GM12878 (cell line): ENCODE data around the gene RESP18. TPM values are rescaled to one million over a fixed set of nuclear protein-coding genes. Genes with fewer than 3 reads are reported as not detected.

Experiments used
- ASH2L ChIP-seq: fragments of 300-600, 200-600 bp; sonication (generic); IDR thresholded peaks from 2 replicates; pipeline ENCODE4 v1.6.1; 2017; ENCODE audit warnings: low read depth, mild to moderate bottlenecking, borderline replicate concordance
- BRCA1 ChIP-seq: IDR thresholded peaks from 2 replicates; pipeline ENCODE4 v1.6.1; 2011; ENCODE audit warnings: low read depth, low read length, improper control_type of control experiment
- CBX5 ChIP-seq: sonication (generic); IDR thresholded peaks from 2 replicates; pipeline ENCODE4 v1.6.1; 2016; ENCODE audit warnings: low read depth, moderate library complexity, mild to moderate bottlenecking, inconsistent platforms
- ETV6 ChIP-seq, 2 experiments: fragments of 450-650 bp in 1 of 2; IDR thresholded peaks in 1 of 2; conservative IDR thresholded peaks in 1 of 2; 2 replicates each; pipeline ENCODE4 v1.6.1; 2014; ENCODE audit warnings: antibody characterized with exemption in 1 of 2, borderline replicate concordance in 1 of 2, low read depth in 1 of 2, mild to moderate bottlenecking in 1 of 2, moderate library complexity in 1 of 2
- HDAC6 ChIP-seq: fragments of 200-600 bp; sonication (generic); IDR thresholded peaks from one replicate; pipeline ENCODE4 v1.8.0; 2017; ENCODE audit warnings: antibody characterized with exemption; ENCODE audit not compliant: unreplicated experiment
- MTA3 ChIP-seq: IDR thresholded peaks from 2 replicates; pipeline ENCODE4 v1.6.1; 2012; ENCODE audit warnings: low read length, inconsistent platforms, borderline replicate concordance
- RCOR1 ChIP-seq: conservative IDR thresholded peaks from 2 replicates; pipeline ENCODE4 v1.6.1; 2012; ENCODE audit warnings: low read depth, low read length, improper control_type of control experiment
- SIX5 ChIP-seq: IDR thresholded peaks from 2 replicates; pipeline ENCODE4 v1.6.1; 2011; ENCODE audit warnings: mild to moderate bottlenecking, low read depth, low read length, moderate library complexity; ENCODE audit not compliant: severe bottlenecking
- ZNF207 ChIP-seq: fragments of 450-650 bp; IDR thresholded peaks from 2 replicates; pipeline ENCODE4 v1.6.1; 2014; ENCODE audit warnings: antibody characterized with exemption, mild to moderate bottlenecking, borderline replicate concordance
- ZNF622 ChIP-seq: fragments of 450-650 bp; IDR thresholded peaks from 2 replicates; pipeline ENCODE4 v1.6.1; 2017; ENCODE audit warnings: mild to moderate bottlenecking, inconsistent platforms
- polyA plus RNA-seq, 11 experiments: library from polyadenylated mRNA; depleted of rRNA in 4 of 11; unstranded in 6 of 11; stranded (reverse) in 5 of 11; fragments of >200 nt; fragmentation: Nextera tagmentation in 4 of 11; fragmentation: Illumina TruSeq in 1 of 11; extraction: Ambion mirVana in 4 of 11; extraction: Trizol in 1 of 11; gene quantifications; 1 replicate in 1 of 11; 2 replicates in 10 of 11; pipeline versions ENCODE4 v1.2.1 to v1.2.3, GENCODE V29; 2011 to 2016; ENCODE audit warnings: inconsistent platforms in 2 of 11, missing spikeins in 2 of 11, low read depth in 1 of 11
- total RNA-seq, 4 experiments: library from RNA; depleted of rRNA in 3 of 4; stranded (reverse); fragments of >200 nt in 3 of 4; fragmentation: Illumina TruSeq in 1 of 4; extraction: Trizol in 1 of 4; gene quantifications; 2 replicates each; pipeline versions ENCODE4 v1.2.1 to v1.2.3, GENCODE V29; 2013 to 2021
- TF ChIP-seq, protein P1 (sequence below): fragments of 450-650 bp; IDR thresholded peaks from 2 replicates; pipeline ENCODE4 v1.6.1; 2017; ENCODE audit warnings: mild to moderate bottlenecking, moderate library complexity
- TF ChIP-seq, protein P2 (sequence below): fragments of 450-650 bp; conservative IDR thresholded peaks from 2 replicates; pipeline ENCODE4 v1.6.1; 2017; ENCODE audit warnings: mild to moderate bottlenecking, moderate library complexity
- TF ChIP-seq, protein P3 (sequence below): fragments of 450-650 bp; IDR thresholded peaks from 2 replicates; pipeline ENCODE4 v1.6.1; 2016; ENCODE audit warnings: mild to moderate bottlenecking
- TF ChIP-seq, protein P4 (sequence below): fragments of 450-650 bp; formaldehyde crosslinking; IDR thresholded peaks from 2 replicates; pipeline ENCODE4 v1.4.0; 2022; ENCODE audit warnings: mild to moderate bottlenecking, moderate library complexity

RESP18 gene
- total and polyA plus RNA-seq, 10 of the 15 experiments (the other 5 are each of a cell fraction or from before 2014, with no cell fraction given): not detected

DNA sequence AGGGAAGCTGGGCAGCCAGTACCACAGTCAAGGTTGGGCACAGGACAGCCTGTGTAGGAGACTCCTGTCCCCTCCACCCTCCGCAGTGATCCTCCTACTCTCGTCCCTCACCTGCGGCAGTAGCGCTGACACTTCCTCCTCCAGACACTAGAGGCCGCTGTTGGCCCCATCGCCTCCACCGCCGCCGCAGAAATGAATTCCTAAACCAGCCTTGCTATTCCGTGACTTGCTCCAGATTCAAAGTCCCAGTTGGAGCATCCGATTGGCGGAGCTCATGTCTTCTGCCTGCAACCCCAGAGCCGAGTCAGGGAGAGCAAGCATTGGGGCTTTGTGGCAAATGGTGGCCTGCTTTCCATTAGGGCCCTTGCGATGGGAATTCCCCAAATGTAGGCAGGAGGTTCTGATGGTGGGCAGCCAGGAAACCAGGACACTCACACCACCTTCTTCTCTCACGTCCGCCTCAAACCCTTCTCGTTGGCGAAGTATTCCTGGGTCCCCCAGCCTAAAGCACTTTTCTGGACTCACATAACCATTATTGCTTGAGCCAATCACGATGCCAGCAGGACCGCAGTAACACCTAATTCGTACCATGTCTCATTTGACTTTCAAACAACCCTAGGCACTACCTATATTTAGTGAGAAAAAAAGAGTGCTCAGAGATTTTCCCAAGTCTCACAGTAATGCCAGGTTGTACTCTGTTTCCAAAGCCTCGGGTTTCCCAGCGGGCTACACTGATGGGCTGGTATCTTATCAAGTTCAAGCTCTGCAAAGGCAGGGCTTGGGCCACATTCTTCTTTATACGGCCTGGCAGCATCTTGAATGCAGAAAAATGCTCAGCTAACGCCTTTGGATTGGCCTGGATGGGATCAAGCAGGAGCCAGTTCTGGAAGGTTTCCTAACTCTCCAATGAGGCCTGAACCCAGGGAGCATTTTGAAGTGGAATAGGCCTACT is 54.6 kb downstream of the RESP18 start (continued):
- TF ChIP-seq, protein P1, sequence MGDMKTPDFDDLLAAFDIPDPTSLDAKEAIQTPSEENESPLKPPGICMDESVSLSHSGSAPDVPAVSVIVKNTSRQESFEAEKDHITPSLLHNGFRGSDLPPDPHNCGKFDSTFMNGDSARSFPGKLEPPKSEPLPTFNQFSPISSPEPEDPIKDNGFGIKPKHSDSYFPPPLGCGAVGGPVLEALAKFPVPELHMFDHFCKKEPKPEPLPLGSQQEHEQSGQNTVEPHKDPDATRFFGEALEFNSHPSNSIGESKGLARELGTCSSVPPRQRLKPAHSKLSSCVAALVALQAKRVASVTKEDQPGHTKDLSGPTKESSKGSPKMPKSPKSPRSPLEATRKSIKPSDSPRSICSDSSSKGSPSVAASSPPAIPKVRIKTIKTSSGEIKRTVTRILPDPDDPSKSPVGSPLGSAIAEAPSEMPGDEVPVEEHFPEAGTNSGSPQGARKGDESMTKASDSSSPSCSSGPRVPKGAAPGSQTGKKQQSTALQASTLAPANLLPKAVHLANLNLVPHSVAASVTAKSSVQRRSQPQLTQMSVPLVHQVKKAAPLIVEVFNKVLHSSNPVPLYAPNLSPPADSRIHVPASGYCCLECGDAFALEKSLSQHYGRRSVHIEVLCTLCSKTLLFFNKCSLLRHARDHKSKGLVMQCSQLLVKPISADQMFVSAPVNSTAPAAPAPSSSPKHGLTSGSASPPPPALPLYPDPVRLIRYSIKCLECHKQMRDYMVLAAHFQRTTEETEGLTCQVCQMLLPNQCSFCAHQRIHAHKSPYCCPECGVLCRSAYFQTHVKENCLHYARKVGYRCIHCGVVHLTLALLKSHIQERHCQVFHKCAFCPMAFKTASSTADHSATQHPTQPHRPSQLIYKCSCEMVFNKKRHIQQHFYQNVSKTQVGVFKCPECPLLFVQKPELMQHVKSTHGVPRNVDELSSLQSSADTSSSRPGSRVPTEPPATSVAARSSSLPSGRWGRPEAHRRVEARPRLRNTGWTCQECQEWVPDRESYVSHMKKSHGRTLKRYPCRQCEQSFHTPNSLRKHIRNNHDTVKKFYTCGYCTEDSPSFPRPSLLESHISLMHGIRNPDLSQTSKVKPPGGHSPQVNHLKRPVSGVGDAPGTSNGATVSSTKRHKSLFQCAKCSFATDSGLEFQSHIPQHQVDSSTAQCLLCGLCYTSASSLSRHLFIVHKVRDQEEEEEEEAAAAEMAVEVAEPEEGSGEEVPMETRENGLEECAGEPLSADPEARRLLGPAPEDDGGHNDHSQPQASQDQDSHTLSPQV: 0 out of 2 replicates have a peak, but pooled peaks have one; percentile 59
- TF ChIP-seq, protein P2, sequence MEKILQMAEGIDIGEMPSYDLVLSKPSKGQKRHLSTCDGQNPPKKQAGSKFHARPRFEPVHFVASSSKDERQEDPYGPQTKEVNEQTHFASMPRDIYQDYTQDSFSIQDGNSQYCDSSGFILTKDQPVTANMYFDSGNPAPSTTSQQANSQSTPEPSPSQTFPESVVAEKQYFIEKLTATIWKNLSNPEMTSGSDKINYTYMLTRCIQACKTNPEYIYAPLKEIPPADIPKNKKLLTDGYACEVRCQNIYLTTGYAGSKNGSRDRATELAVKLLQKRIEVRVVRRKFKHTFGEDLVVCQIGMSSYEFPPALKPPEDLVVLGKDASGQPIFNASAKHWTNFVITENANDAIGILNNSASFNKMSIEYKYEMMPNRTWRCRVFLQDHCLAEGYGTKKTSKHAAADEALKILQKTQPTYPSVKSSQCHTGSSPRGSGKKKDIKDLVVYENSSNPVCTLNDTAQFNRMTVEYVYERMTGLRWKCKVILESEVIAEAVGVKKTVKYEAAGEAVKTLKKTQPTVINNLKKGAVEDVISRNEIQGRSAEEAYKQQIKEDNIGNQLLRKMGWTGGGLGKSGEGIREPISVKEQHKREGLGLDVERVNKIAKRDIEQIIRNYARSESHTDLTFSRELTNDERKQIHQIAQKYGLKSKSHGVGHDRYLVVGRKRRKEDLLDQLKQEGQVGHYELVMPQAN: peak; percentile 36; the same call in 1 of the 2 replicates
- TF ChIP-seq ZNF207: no peak; the same call in 1 of the 2 replicates
- TF ChIP-seq MTA3: no peak
- TF ChIP-seq CBX5: no peak
- TF ChIP-seq RCOR1: no peak
- TF ChIP-seq, protein P3, sequence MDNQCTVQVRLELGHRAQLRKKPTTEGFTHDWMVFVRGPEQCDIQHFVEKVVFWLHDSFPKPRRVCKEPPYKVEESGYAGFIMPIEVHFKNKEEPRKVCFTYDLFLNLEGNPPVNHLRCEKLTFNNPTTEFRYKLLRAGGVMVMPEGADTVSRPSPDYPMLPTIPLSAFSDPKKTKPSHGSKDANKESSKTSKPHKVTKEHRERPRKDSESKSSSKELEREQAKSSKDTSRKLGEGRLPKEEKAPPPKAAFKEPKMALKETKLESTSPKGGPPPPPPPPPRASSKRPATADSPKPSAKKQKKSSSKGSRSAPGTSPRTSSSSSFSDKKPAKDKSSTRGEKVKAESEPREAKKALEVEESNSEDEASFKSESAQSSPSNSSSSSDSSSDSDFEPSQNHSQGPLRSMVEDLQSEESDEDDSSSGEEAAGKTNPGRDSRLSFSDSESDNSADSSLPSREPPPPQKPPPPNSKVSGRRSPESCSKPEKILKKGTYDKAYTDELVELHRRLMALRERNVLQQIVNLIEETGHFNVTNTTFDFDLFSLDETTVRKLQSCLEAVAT: peak; percentile 83; the same call in 1 of the 2 replicates
- no peak for TF ChIP-seq HDAC6
- TF ChIP-seq ZNF622: no peak
- no peak for TF ChIP-seq ETV6 (conservative IDR thresholded peaks at IDR 0.05 in 1 of 2, IDR thresholded peaks at IDR 0.05 in 1 of 2; ENCODE audit: borderline replicate concordance in 1 of 2, low read depth in 1 of 2)
- no peak for TF ChIP-seq BRCA1
- TF ChIP-seq, protein P4, sequence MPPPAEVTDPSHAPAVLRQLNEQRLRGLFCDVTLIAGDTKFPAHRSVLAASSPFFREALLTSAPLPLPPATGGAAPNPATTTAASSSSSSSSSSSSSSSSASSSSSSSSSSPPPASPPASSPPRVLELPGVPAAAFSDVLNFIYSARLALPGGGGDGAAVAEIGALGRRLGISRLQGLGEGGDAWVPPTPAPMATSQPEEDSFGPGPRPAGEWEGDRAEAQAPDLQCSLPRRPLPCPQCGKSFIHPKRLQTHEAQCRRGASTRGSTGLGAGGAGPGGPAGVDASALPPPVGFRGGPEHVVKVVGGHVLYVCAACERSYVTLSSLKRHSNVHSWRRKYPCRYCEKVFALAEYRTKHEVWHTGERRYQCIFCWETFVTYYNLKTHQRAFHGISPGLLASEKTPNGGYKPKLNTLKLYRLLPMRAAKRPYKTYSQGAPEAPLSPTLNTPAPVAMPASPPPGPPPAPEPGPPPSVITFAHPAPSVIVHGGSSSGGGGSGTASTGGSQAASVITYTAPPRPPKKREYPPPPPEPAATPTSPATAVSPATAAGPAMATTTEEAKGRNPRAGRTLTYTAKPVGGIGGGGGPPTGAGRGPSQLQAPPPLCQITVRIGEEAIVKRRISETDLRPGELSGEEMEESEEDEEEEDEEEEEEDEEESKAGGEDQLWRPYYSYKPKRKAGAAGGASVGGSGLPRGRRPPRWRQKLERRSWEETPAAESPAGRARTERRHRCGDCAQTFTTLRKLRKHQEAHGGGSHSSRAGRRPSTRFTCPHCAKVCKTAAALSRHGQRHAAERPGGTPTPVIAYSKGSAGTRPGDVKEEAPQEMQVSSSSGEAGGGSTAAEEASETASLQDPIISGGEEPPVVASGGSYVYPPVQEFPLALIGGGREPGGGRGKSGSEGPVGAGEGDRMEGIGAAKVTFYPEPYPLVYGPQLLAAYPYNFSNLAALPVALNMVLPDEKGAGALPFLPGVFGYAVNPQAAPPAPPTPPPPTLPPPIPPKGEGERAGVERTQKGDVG (CRISPR knock-in tag): no peak
- TF ChIP-seq SIX5: no peak
- TF ChIP-seq ASH2L: no peak
